PC-9 (cell line): Measurements from ENCODE around the gene TPRKB.

Experiments used
- EZH2 ChIP-seq: fragments of 200-600 bp; sonication (generic); IDR thresholded peaks from 2 replicates; pipeline ENCODE4 v1.8.0; 2017; ENCODE audit warnings: antibody characterized with exemption, low read depth
- TF ChIP-seq, protein P1 (sequence below): fragments of 200-600 bp; sonication (generic); conservative IDR thresholded peaks from 2 replicates; pipeline ENCODE4 v1.6.1; 2017; ENCODE audit warnings: mixed run types, antibody characterized with exemption, mild to moderate bottlenecking, moderate library complexity

DNA sequence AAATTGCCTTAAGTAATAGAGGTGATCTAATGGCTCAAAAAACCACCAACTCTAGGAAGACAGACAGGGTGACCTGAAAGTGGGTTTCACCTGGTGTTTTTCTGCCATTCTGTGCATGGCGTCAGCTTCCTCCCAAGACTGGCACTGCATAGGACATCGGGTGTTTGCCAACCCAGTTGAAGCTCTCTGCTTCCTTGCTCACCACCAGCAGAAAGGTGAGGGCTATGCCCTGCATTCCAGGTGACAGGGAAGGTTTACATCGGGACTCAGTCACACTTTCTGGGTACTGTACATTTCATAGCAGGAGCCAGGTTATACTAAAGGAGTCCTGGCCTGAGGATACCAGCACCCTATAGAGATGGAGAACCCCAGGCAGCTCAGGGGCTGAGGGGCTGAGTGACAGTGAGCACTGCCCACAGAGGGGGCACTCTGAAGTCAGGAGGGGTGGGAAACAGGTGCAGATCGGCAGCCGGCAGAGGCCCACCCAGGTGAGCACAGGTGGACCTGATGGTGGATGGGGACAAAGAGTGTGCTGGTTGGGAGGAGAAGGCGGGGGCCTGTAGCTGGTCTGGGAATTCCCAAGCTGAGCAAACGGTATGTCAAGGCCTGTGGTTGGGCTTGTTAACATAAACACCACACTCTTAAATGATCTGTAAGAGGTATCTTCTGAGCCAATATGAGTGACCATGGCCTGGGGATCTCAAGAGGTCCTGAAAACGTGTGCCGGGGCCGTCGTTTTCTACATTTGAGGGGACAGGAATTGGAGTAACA, 18.1 kb downstream of the TPRKB start:
- TF ChIP-seq, protein P1, sequence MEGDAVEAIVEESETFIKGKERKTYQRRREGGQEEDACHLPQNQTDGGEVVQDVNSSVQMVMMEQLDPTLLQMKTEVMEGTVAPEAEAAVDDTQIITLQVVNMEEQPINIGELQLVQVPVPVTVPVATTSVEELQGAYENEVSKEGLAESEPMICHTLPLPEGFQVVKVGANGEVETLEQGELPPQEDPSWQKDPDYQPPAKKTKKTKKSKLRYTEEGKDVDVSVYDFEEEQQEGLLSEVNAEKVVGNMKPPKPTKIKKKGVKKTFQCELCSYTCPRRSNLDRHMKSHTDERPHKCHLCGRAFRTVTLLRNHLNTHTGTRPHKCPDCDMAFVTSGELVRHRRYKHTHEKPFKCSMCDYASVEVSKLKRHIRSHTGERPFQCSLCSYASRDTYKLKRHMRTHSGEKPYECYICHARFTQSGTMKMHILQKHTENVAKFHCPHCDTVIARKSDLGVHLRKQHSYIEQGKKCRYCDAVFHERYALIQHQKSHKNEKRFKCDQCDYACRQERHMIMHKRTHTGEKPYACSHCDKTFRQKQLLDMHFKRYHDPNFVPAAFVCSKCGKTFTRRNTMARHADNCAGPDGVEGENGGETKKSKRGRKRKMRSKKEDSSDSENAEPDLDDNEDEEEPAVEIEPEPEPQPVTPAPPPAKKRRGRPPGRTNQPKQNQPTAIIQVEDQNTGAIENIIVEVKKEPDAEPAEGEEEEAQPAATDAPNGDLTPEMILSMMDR = no peak
- TF ChIP-seq EZH2 = no peak
